GM12873 (cell line): ENCODE results near the gene ZNF530.

Experiments
- CTCF ChIP-seq: IDR thresholded peaks from 2 replicates; pipeline ENCODE4 v1.5.1; 2012; ENCODE audit warnings: low read depth, mild to moderate bottlenecking, moderate library complexity, low read length, control low read depth; ENCODE audit not compliant: insufficient read depth; ENCODE audit errors: missing control alignments

Gene ZNF530

GRCh38 chr19:57620673-57621348, 21.1 kb downstream of the ZNF530 start:
- no peak for TF ChIP-seq CTCF

GRCh38 chr19:57623091-57623490, 23.4 kb downstream of the ZNF530 start:
- TF ChIP-seq CTCF: no peak

GRCh38 chr19:57632987-57633831, 33.5 kb downstream of the ZNF530 start, which contains the start of gene ZNF211:
TSS of gene ZNF211 (plus strand) at chr19:57633168. CDS start at chr19:57633347, 179 bp downstream.
- TF ChIP-seq CTCF: no peak

- TF ChIP-seq CTCF: no peak
Observed at GRCh38 chr19:57633832-57634131, 34.1 kb downstream of the ZNF530 start.

- TF ChIP-seq CTCF: no peak
Observed at GRCh38 chr19:57637379-57637778, 37.7 kb downstream of the ZNF530 start.

- TF ChIP-seq CTCF: no peak
Observed at GRCh38 chr19:57641715-57642234, 42.1 kb downstream of the ZNF530 start.

GRCh38 chr19:57642396-57643046, 42.8 kb downstream of the ZNF530 start:
- TF ChIP-seq CTCF: no peak
